ENCODE measurements around the gene UNC50. TPM values are rescaled to one million over a fixed set of nuclear protein-coding genes. Genes with fewer than 3 reads are reported as not detected.
A peak's percentile ranks its signal among the peaks of the same experiment; 100 is the strongest.

The UNC50 gene
- total RNA-seq, 1 donor from 2014 or later: 33.0 TPM

DNA sequence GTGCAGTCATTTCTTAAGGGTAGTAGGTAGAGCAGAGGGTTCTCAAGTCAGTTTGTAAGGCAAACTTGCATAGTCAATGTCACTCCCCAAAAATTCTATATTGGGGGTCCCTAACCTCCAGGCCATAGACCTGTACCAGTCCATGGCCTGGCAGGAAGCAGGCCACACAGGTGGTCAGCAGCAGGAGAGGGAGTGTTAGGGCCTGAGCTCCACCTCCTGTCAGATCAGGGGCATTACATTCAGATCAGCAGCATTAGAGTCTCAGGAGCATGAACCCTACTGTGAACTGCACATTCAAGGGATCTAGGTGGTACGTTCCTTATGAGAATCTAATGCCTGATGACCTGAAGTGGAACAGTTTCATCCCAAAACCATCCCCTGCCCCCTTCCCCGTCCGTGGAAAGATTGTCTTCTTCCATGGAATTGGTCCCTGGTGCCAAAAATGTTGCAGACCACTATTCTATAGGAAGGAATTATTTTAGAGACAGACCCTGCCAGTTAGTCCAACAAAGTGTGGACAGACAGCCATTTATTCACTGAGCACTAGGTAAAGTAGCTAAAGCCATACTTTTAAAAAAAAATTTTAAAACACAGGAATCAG, 6.8 kb upstream of the UNC50 start:
- H3K4me1 Mint-ChIP-seq (ENCODE audit: unreplicated experiment): peaks cover 1% of the 10 kb centered on the region
- no peak overlapping the region for H3K27ac Mint-ChIP-seq (ENCODE audit: unreplicated experiment)
- peaks cover 2% of the 10 kb centered on the region for H3K27me3 Mint-ChIP-seq (ENCODE audit: unreplicated experiment)
- H3K4me3 Mint-ChIP-seq (ENCODE audit: unreplicated experiment): no peak overlapping the region
- no peaks in the 10 kb centered on the region for H3K9me3 Mint-ChIP-seq (ENCODE audit: unreplicated experiment)
- H3K36me3 Mint-ChIP-seq (ENCODE audit: low read depth, unreplicated experiment): no peaks in the 10 kb centered on the region
- TF ChIP-seq, protein P1, sequence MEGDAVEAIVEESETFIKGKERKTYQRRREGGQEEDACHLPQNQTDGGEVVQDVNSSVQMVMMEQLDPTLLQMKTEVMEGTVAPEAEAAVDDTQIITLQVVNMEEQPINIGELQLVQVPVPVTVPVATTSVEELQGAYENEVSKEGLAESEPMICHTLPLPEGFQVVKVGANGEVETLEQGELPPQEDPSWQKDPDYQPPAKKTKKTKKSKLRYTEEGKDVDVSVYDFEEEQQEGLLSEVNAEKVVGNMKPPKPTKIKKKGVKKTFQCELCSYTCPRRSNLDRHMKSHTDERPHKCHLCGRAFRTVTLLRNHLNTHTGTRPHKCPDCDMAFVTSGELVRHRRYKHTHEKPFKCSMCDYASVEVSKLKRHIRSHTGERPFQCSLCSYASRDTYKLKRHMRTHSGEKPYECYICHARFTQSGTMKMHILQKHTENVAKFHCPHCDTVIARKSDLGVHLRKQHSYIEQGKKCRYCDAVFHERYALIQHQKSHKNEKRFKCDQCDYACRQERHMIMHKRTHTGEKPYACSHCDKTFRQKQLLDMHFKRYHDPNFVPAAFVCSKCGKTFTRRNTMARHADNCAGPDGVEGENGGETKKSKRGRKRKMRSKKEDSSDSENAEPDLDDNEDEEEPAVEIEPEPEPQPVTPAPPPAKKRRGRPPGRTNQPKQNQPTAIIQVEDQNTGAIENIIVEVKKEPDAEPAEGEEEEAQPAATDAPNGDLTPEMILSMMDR (IDR thresholded peaks at IDR 0.05; ENCODE audit: unreplicated experiment): peak; percentile 53
- DNase-seq (ENCODE audit: low spot score): peak; percentile 46

DNA sequence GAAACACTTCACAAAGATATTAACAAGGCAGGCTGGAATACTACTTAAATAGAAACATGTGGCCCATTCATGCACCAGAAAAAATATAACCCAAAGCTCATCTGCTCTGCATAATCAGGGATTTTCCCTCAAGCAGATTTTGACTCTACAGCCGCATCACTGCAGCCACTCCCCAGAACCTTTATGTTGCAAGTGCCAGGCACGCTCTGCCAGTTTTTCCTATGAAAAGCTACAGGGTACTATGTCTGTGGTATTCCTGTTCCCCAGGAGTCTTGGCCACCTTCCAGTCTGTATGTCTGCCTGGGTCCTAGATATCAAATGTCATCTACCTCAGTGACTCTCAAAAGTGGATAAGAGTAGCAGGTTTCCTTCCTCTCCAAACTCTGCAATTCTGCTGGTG, 3.8 kb upstream of the UNC50 start:
- TF ChIP-seq, protein P1 (IDR thresholded peaks at IDR 0.05; ENCODE audit: unreplicated experiment): no peak
- H3K4me1 Mint-ChIP-seq (ENCODE audit: unreplicated experiment): peaks cover 16% of the 10 kb centered on the region
- H3K4me3 Mint-ChIP-seq (ENCODE audit: unreplicated experiment): no peak overlapping the region
- peaks cover 9% of the 10 kb centered on the region for H3K36me3 Mint-ChIP-seq (ENCODE audit: low read depth, unreplicated experiment)
- DNase-seq (ENCODE audit: low spot score): no peak
- H3K27me3 Mint-ChIP-seq (ENCODE audit: unreplicated experiment): peaks cover 2% of the 10 kb centered on the region
- H3K9me3 Mint-ChIP-seq (ENCODE audit: unreplicated experiment): no peaks in the 10 kb centered on the region
- H3K27ac Mint-ChIP-seq (ENCODE audit: unreplicated experiment): no peak overlapping the region

DNA sequence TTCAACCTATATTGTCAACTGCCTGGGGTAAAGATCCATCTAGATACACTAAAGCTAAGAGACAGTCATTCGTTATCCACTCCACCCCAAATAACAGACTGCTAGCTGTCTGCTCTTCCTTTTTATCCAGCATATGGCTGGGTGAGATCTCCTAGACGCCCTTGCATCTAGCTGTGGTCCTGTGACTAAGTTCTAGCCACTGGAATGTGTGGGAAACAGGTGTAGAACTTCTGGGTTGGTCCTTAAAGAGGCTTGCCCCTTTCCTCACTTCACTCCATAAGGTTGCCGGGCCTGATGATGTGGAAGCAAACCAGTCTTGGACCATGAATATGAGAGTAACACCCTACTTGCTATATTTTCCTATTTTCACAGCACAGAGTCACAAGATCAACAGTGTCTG, 3.3 kb upstream of the UNC50 start:
- Mint-ChIP-seq H3K27ac (ENCODE audit: unreplicated experiment) (no peak overlapping the region), H3K4me3 (ENCODE audit: unreplicated experiment) (no peak overlapping the region), H3K9me3 (ENCODE audit: unreplicated experiment) (no peaks in the 10 kb centered on the region), H3K4me1 (ENCODE audit: unreplicated experiment) (peaks cover 21% of the 10 kb centered on the region), H3K36me3 (ENCODE audit: low read depth, unreplicated experiment) (peaks cover 9% of the 10 kb centered on the region), H3K27me3 (ENCODE audit: unreplicated experiment) (peaks cover 2% of the 10 kb centered on the region)
- DNase-seq (ENCODE audit: low spot score): no peak
- TF ChIP-seq, protein P1 (IDR thresholded peaks at IDR 0.05; ENCODE audit: unreplicated experiment): no peak

DNA sequence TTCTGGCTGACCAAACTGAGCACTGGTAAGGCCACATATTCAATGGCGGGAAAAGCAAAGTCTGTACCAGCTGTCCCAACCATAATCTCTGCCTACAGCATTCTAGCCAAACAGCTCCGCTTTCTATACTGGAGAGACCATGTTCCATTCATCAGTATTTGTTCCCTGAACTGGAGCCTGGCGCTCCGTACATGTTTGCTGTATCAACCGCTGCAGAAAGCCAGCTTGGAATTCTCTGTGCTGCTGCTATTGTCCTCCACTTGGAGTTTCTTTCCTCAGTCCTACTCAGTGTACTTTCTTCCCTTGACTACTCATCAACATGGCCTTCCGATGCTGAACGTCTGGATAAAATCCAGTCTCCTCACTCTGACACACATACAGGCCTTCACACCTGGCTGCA, 2.0 kb upstream of the UNC50 start:
- H3K9me3 Mint-ChIP-seq (ENCODE audit: unreplicated experiment): no peaks in the 10 kb centered on the region
- TF ChIP-seq, protein P1 (IDR thresholded peaks at IDR 0.05; ENCODE audit: unreplicated experiment): no peak
- peaks cover 9% of the 10 kb centered on the region for H3K36me3 Mint-ChIP-seq (ENCODE audit: low read depth, unreplicated experiment)
- peaks cover 33% of the 10 kb centered on the region for H3K4me1 Mint-ChIP-seq (ENCODE audit: unreplicated experiment)
- no peak overlapping the region for H3K4me3 Mint-ChIP-seq (ENCODE audit: unreplicated experiment)
- H3K27ac Mint-ChIP-seq (ENCODE audit: unreplicated experiment): no peak overlapping the region
- DNase-seq (ENCODE audit: low spot score): no peak
- H3K27me3 Mint-ChIP-seq (ENCODE audit: unreplicated experiment): peaks cover 2% of the 10 kb centered on the region

DNA sequence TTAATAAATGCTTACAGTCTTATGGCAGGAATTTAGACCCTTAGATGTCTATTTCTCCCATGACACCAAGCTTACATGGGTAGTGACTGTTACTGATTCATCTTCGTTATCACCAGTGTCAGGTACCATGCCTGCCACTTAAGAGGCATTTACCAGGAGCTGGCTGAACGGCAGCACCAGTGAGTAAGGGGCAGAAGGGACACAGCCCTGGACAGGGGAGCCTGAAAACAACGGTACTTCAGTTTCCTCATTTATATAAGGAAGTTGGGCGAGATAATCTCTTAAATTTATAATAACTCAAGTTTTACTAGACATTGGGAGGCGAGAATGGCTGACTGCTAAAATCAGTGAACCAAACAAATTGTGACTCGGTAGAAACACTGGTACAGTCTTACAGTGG, 1.3 kb upstream of the UNC50 start:
- Mint-ChIP-seq H3K9me3 (ENCODE audit: unreplicated experiment) (no peaks in the 10 kb centered on the region), H3K4me3 (ENCODE audit: unreplicated experiment) (peak overlapping the region; percentile 94), H3K27me3 (ENCODE audit: unreplicated experiment) (peaks cover 2% of the 10 kb centered on the region), H3K36me3 (ENCODE audit: low read depth, unreplicated experiment) (peaks cover 9% of the 10 kb centered on the region), H3K4me1 (ENCODE audit: unreplicated experiment) (peaks cover 35% of the 10 kb centered on the region), H3K27ac (ENCODE audit: unreplicated experiment) (peak overlapping the region; percentile 88)
- no peak for DNase-seq (ENCODE audit: low spot score)
- TF ChIP-seq, protein P1 (IDR thresholded peaks at IDR 0.05; ENCODE audit: unreplicated experiment): no peak
